ENCODE measurements around the gene BLVRA.
"Not testable (repeated sequence)": the region's sequence is repeated elsewhere in the genome, so short reads cannot be mapped to it uniquely, and the experiment has no call there.

- TF ChIP-seq, protein P1, sequence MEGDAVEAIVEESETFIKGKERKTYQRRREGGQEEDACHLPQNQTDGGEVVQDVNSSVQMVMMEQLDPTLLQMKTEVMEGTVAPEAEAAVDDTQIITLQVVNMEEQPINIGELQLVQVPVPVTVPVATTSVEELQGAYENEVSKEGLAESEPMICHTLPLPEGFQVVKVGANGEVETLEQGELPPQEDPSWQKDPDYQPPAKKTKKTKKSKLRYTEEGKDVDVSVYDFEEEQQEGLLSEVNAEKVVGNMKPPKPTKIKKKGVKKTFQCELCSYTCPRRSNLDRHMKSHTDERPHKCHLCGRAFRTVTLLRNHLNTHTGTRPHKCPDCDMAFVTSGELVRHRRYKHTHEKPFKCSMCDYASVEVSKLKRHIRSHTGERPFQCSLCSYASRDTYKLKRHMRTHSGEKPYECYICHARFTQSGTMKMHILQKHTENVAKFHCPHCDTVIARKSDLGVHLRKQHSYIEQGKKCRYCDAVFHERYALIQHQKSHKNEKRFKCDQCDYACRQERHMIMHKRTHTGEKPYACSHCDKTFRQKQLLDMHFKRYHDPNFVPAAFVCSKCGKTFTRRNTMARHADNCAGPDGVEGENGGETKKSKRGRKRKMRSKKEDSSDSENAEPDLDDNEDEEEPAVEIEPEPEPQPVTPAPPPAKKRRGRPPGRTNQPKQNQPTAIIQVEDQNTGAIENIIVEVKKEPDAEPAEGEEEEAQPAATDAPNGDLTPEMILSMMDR (conservative IDR thresholded peaks at IDR 0.05; ENCODE audit: low read length) = not testable (repeated sequence)
- TF ChIP-seq EZH2phosphoT487 (IDR thresholded peaks at IDR 0.05; ENCODE audit: borderline replicate concordance, low read depth, low read length) = not testable (repeated sequence)
Observed at GRCh38 chr7:43773268-43773667, 14.8 kb downstream of the BLVRA start.

Measured in OCI-LY7 (cell line).